ENCODE data around the gene PARD3. TPM values are rescaled to one million over a fixed set of nuclear protein-coding genes. Genes with fewer than 3 reads are reported as not detected.
"Not testable (repeated sequence)": the region's sequence is repeated elsewhere in the genome, so short reads cannot be mapped to it uniquely, and the experiment has no call there.

Gene PARD3
- total RNA-seq, 1 donor from 2014 or later: 0.11 TPM

- no peak for TF ChIP-seq CTCF (IDR thresholded peaks at IDR 0.05)
- ChIA-PET POLR2A (no interaction called here), CTCF (no interaction called here)
- intact Hi-C loops (cut with micrococcal nuclease): no loop called here
- Mint-ChIP-seq H3K27ac (no peak overlapping the region), H3K4me3 (no peak overlapping the region), H3K36me3 (ENCODE audit: low read depth) (no peaks in the 10 kb centered on the region), H3K9me3 (no peaks in the 10 kb centered on the region), H3K27me3 (no peaks in the 10 kb centered on the region), H3K4me1 (no peaks in the 10 kb centered on the region)
- DNase-seq: no peak
- ATAC-seq (ENCODE audit: low read depth): no peak
Observed at GRCh38 chr10:34364253-34365037, 450.7 kb downstream of the PARD3 start.

GRCh38 chr10:34360984-34361383, 454.1 kb downstream of the PARD3 start:
- no peaks in the 10 kb centered on the region for H3K27me3 Mint-ChIP-seq

GRCh38 chr10:34359435-34359813, 455.7 kb downstream of the PARD3 start:
- ChIA-PET POLR2A (no interaction called here), CTCF (no interaction called here)
- Mint-ChIP-seq H3K9me3 (no peaks in the 10 kb centered on the region), H3K27me3 (no peaks in the 10 kb centered on the region), H3K4me3 (no peak overlapping the region), H3K27ac (no peak overlapping the region), H3K36me3 (ENCODE audit: low read depth) (no peaks in the 10 kb centered on the region), H3K4me1 (no peaks in the 10 kb centered on the region)
- ATAC-seq (ENCODE audit: low read depth) (no peak), DNase-seq (no peak)
- intact Hi-C loops (cut with micrococcal nuclease): no loop called here
- TF ChIP-seq CTCF (IDR thresholded peaks at IDR 0.05): no peak

More at GRCh38 chr10:34360984-34361383, 454.1 kb downstream of the PARD3 start:
- no peaks in the 10 kb centered on the region for H3K9me3 Mint-ChIP-seq
- H3K4me3 Mint-ChIP-seq: no peak overlapping the region
- ChIA-PET CTCF (no interaction called here), POLR2A (no interaction called here)
- no peaks in the 10 kb centered on the region for H3K36me3 Mint-ChIP-seq (ENCODE audit: low read depth)
- no peak for TF ChIP-seq CTCF (IDR thresholded peaks at IDR 0.05)
- H3K4me1 Mint-ChIP-seq: no peaks in the 10 kb centered on the region
- intact Hi-C loops (cut with micrococcal nuclease): no loop called here
- ATAC-seq (ENCODE audit: low read depth) (no peak), DNase-seq (no peak)
- no peak overlapping the region for H3K27ac Mint-ChIP-seq

- no peaks in the 10 kb centered on the region for H3K9me3 Mint-ChIP-seq
- ChIA-PET CTCF (no interaction called here), POLR2A (no interaction called here)
- H3K4me1 Mint-ChIP-seq: no peaks in the 10 kb centered on the region
- H3K4me3 Mint-ChIP-seq: no peak overlapping the region
- TF ChIP-seq CTCF (IDR thresholded peaks at IDR 0.05): no peak
- intact Hi-C loops (cut with micrococcal nuclease): no loop called here
- DNase-seq (no peak), ATAC-seq (ENCODE audit: low read depth) (no peak)
- H3K36me3 Mint-ChIP-seq (ENCODE audit: low read depth): no peaks in the 10 kb centered on the region
- no peak overlapping the region for H3K27ac Mint-ChIP-seq
- H3K27me3 Mint-ChIP-seq: no peaks in the 10 kb centered on the region
Observed at GRCh38 chr10:34358729-34359434, 456.2 kb downstream of the PARD3 start.

GRCh38 chr10:34356463-34356862, 458.6 kb downstream of the PARD3 start:
- Mint-ChIP-seq H3K36me3 (ENCODE audit: low read depth) (no peaks in the 10 kb centered on the region), H3K4me3 (no peak overlapping the region), H3K27me3 (no peaks in the 10 kb centered on the region), H3K27ac (no peak overlapping the region), H3K4me1 (no peaks in the 10 kb centered on the region), H3K9me3 (no peaks in the 10 kb centered on the region)
- no peak for TF ChIP-seq CTCF (IDR thresholded peaks at IDR 0.05)
- POLR2A ChIA-PET: no interaction called here
- ATAC-seq (ENCODE audit: low read depth) (no peak), DNase-seq (no peak)
- CTCF ChIA-PET: no interaction called here
- intact Hi-C loops (cut with micrococcal nuclease): no loop called here

GRCh38 chr10:34353530-34353929, 461.6 kb downstream of the PARD3 start:
- H3K4me3 Mint-ChIP-seq; POLR2A ChIA-PET; H3K36me3 Mint-ChIP-seq (ENCODE audit: low read depth); H3K9me3 Mint-ChIP-seq; ATAC-seq (ENCODE audit: low read depth); DNase-seq; intact Hi-C loops (cut with micrococcal nuclease); H3K4me1 Mint-ChIP-seq; H3K27ac Mint-ChIP-seq; H3K27me3 Mint-ChIP-seq; CTCF ChIA-PET: not testable (repeated sequence)

GRCh38 chr10:34352599-34353204, 462.4 kb downstream of the PARD3 start:
- H3K4me3 Mint-ChIP-seq: not testable (repeated sequence)

More at GRCh38 chr10:34352599-34353204, 462.4 kb downstream of the PARD3 start:
- H3K27ac Mint-ChIP-seq; H3K4me1 Mint-ChIP-seq; intact Hi-C loops (cut with micrococcal nuclease); CTCF ChIA-PET; H3K27me3 Mint-ChIP-seq; H3K9me3 Mint-ChIP-seq; POLR2A ChIA-PET; H3K36me3 Mint-ChIP-seq (ENCODE audit: low read depth); DNase-seq; ATAC-seq (ENCODE audit: low read depth): not testable (repeated sequence)

Measured in activated B cell treated with CpG ODN at 0.5 μM for 24 hours (primary cell).